ENCODE data around the gene TNRC18. TPM values are rescaled to one million over a fixed set of nuclear protein-coding genes. Genes with fewer than 3 reads are reported as not detected.
A peak's percentile ranks its signal among the peaks of the same experiment; 100 is the strongest.
"Not testable (repeated sequence)": the region's sequence is repeated elsewhere in the genome, so short reads cannot be mapped to it uniquely, and the experiment has no call there.

The TNRC18 gene
- total RNA-seq, 4 donors from 2014 or later: 17.9 to 75.5 (median 48.4) TPM

- no peak for TF ChIP-seq CTCF (IDR thresholded peaks at IDR 0.05)
- TF ChIP-seq POLR2A (IDR thresholded peaks at IDR 0.05): no peak
- H3K36me3 ChIP-seq: peaks cover 40 to 92% (median 54%) of the 10 kb centered on the region in 3 donors
- H3K27ac ChIP-seq: no peak overlapping the region
- intact Hi-C loops (cut with DNase I): loop anchor here (10.0 kb wide), 1 partner anchor 84 kb away; no protein-coding TSS in a partner anchor
- whole genome bisulfite sequencing, 2 donors: 80 to 83% methylated on average over 2 to 22 of the region's 29 CpGs
- no peaks in the 10 kb centered on the region for H3K27me3 ChIP-seq
- H3K4me1 ChIP-seq: peaks cover 0 to 56% (median 0%) of the 10 kb centered on the region in 3 donors
- no peaks in the 10 kb centered on the region for H3K9me3 ChIP-seq
- no peak overlapping the region for H3K4me3 ChIP-seq
- DNase-seq: no peak
Measured at GRCh38 chr7:5360971-5361370, 62.7 kb downstream of the TNRC18 start.

- intact Hi-C loops (cut with DNase I): loop anchor here (10.0 kb wide), 1 partner anchor 84 kb away; no protein-coding TSS in a partner anchor
- WGBS, 2 donors: 82 to 89% methylated on average over 12 of the region's 12 CpGs
- no peak for DNase-seq
- Histone ChIP-seq H3K27ac (peak overlapping the region in 1 of 4 donors; percentile 9), H3K27me3 (no peaks in the 10 kb centered on the region), H3K36me3 (peaks cover 40 to 93% (median 55%) of the 10 kb centered on the region in 3 donors), H3K9me3 (no peaks in the 10 kb centered on the region), H3K4me1 (peaks cover 0 to 56% (median 0%) of the 10 kb centered on the region in 3 donors), H3K4me3 (no peak overlapping the region)
- no peak for TF ChIP-seq CTCF (IDR thresholded peaks at IDR 0.05)
- no peak for TF ChIP-seq POLR2A (IDR thresholded peaks at IDR 0.05)
Measured at GRCh38 chr7:5360451-5360850, 63.2 kb downstream of the TNRC18 start.

- 74 to 78% methylated on average over 6 of the region's 6 CpGs for WGBS, 2 donors
- H3K9me3 ChIP-seq, H3K4me3 ChIP-seq, DNase-seq, H3K27me3 ChIP-seq: not testable (repeated sequence)
- H3K27ac ChIP-seq: peak overlapping the region in 1 of 4 donors; percentile 9
- intact Hi-C loops (cut with DNase I): loop anchor here (10.0 kb wide), 1 partner anchor 85 kb away; no protein-coding TSS in a partner anchor
- peaks cover 2 to 56% (median 4%) of the 10 kb centered on the region in 3 donors for H3K4me1 ChIP-seq
- H3K36me3 ChIP-seq: peaks cover 40 to 93% (median 55%) of the 10 kb centered on the region in 3 donors
Measured at GRCh38 chr7:5360021-5360420, 63.6 kb downstream of the TNRC18 start.

- Histone ChIP-seq H3K36me3 (peaks cover 40 to 96% (median 55%) of the 10 kb centered on the region in 3 donors), H3K4me1 (peaks cover 4 to 56% (median 10%) of the 10 kb centered on the region in 3 donors), H3K9me3 (no peaks in the 10 kb centered on the region), H3K4me3 (no peak overlapping the region), H3K27ac (peak overlapping the region in 2 of 4 donors; percentile 45 to 51), H3K27me3 (no peaks in the 10 kb centered on the region)
- TF ChIP-seq CTCF (IDR thresholded peaks at IDR 0.05): no peak
- TF ChIP-seq POLR2A (IDR thresholded peaks at IDR 0.05): no peak
- WGBS, 2 donors: 80 to 83% methylated on average over 8 to 9 of the region's 9 CpGs
- intact Hi-C loops (cut with DNase I): no loop called here
- DNase-seq: no peak
Measured at GRCh38 chr7:5359344-5359743, 64.3 kb downstream of the TNRC18 start.

GRCh38 chr7:5357951-5358350 lies 65.7 kb downstream of the TNRC18 start:
- H3K4me1 ChIP-seq: peaks cover 9 to 58% (median 13%) of the 10 kb centered on the region in 3 donors
- H3K9me3 ChIP-seq: no peaks in the 10 kb centered on the region
- no peak overlapping the region for H3K4me3 ChIP-seq
- H3K27me3 ChIP-seq: no peaks in the 10 kb centered on the region
- peaks cover 42 to 94% (median 55%) of the 10 kb centered on the region in 3 donors for H3K36me3 ChIP-seq
- intact Hi-C loops (cut with DNase I): no loop called here
- no peak for DNase-seq
- WGBS, 2 donors: 79 to 83% methylated on average over 10 of the region's 10 CpGs
- H3K27ac ChIP-seq: peak overlapping the region in 2 of 4 donors; percentile 22 to 45
- no peak for TF ChIP-seq CTCF (IDR thresholded peaks at IDR 0.05)

- H3K36me3 ChIP-seq: peaks cover 40 to 94% (median 45%) of the 10 kb centered on the region in 3 donors
- no peak overlapping the region for H3K4me3 ChIP-seq
- H3K4me1 ChIP-seq: peaks cover 9 to 58% (median 13%) of the 10 kb centered on the region in 3 donors
- no peak for DNase-seq
- peak overlapping the region in 2 of 4 donors; percentile 29 to 36 for H3K27ac ChIP-seq
- H3K9me3 ChIP-seq: no peaks in the 10 kb centered on the region
- 74 to 81% methylated on average over 9 to 14 of the region's 16 CpGs for whole genome bisulfite sequencing, 2 donors
- intact Hi-C loops (cut with DNase I): no loop called here
- H3K27me3 ChIP-seq: no peaks in the 10 kb centered on the region
- TF ChIP-seq POLR2A (IDR thresholded peaks at IDR 0.05) (no peak), CTCF (IDR thresholded peaks at IDR 0.05) (no peak)
Measured at GRCh38 chr7:5356751-5357119, 66.9 kb downstream of the TNRC18 start.

Measured in esophagus squamous epithelium (tissue), 5 donors.